Measurements from ENCODE around the gene RRAS.

GRCh38 chr19:49588365-49589122 is 51.4 kb downstream of the RRAS start:
- TF ChIP-seq CTCF (conservative IDR thresholded peaks at IDR 0.05; ENCODE audit: low read depth, low read length) (no peak), POLR2A (IDR thresholded peaks at IDR 0.05; ENCODE audit: low read depth, low read length) (no peak), RAD21 (IDR thresholded peaks at IDR 0.05; ENCODE audit: low read length) (no peak), CHD1 (IDR thresholded peaks at IDR 0.05; ENCODE audit: low read depth, low read length) (no peak), FOS (IDR thresholded peaks at IDR 0.05; ENCODE audit: low read depth, low read length) (no peak)

All from IMR-90 (cell line).